Pancreas (tissue), 10 donors: ENCODE measurements around the gene PCARE. TPM values are rescaled to one million over a fixed set of nuclear protein-coding genes. Genes with fewer than 3 reads are reported as not detected.

ENCODE experiments used
- ATAC-seq, 4 donors: fragments of 200-7000 bp; cut with Tn5 transposase; one replicate each; pipeline versions ENCODE4 v1.8.0 to v1.9.1; 2020; ENCODE audit warnings: mild to moderate bottlenecking in 4 of 4, moderate library complexity in 4 of 4
- DNase-seq, 6 donors: peaks; one replicate each; pipeline ENCODE4 v3.0.0-alpha.2; 2020
- FAIRE-seq: peaks from 2 replicates; lab custom pipeline; 2012; peaks lifted over from hg19 to GRCh38; lab: Jason Lieb, UNC
- H3K27ac ChIP-seq, 4 donors: fragments of 200-600 bp; sonication (generic); 1 replicate in 3 of 4; 2 replicates in 1 of 4; pipeline versions ENCODE4 v1.5.0 to v1.8.0; 2020
- H3K27me3 ChIP-seq, 4 donors: fragments of 200-600 bp; one replicate each; pipeline ENCODE4 v1.8.0; 2021
- H3K36me3 ChIP-seq, 3 donors: fragments of 200-600 bp; sonication (generic) in 1 of 3; one replicate each; pipeline versions ENCODE4 v1.5.0 to v1.8.0; 2020 to 2021
- H3K4me1 ChIP-seq, 3 donors: fragments of 200-600 bp; one replicate each; pipeline ENCODE4 v1.8.0; 2021
- H3K4me3 ChIP-seq, 4 donors: fragments of 200-600 bp; sonication (generic) in 2 of 4; one replicate each; pipeline versions ENCODE4 v1.5.0 to v1.8.0; 2020 to 2021
- H3K9me3 ChIP-seq, 4 donors: fragments of 200-600 bp; one replicate each; pipeline ENCODE4 v1.8.0; 2021
- WGBS, 2 donors: extraction: QIAGEN DNeasy Blood & Tissue Kit; methylation state at CpG; one replicate each; pipeline ENCODE4 v1.1.7; 2013; 5-methylcytosine and 5-hydroxymethylcytosine counted together
- intact Hi-C, 3 donors: fragments of 100-400 bp; cut with DNase I; formaldehyde crosslinking; loops; one replicate each; pipeline versions ENCODE4 v1.11.1 to v1.14.2; 2022
- polyA plus RNA-seq, 2 donors: library from polyadenylated mRNA; stranded (reverse); fragments of 200-250 nt; gene quantifications; one replicate each; pipeline ENCODE4 v1.2.3, GENCODE V29; 2013
- total RNA-seq, 6 donors: library from RNA; stranded (reverse); fragmentation: NEBNext Ultra II Directional in 4 of 6; extraction: Animal tissue kit (Norgen Biotek cat#: 25700) in 4 of 6; gene quantifications; one replicate each; pipeline versions ENCODE4 v1.2.1 to v1.2.4, GENCODE V29; 2021 to 2023
- TF ChIP-seq, protein P1 (sequence below), 4 donors: fragments of 200-600 bp; sonication (generic) in 3 of 4; IDR thresholded peaks; one replicate each; pipeline versions ENCODE4 v1.5.0 to v1.8.0; 2021; ENCODE audit warnings: antibody characterized with exemption in 4 of 4
- donor health status: healthy with polysubstance abuse.
- donor health status: DM: no; HTN: no; CAD: no; lungs with moderate emphysema.
- donor health status: DM: no; HTN: no; CAD: no.
- donor health status: control.
- donor health status: control.
- donor health status: Bipolar disorder and iron deficiency.
- donor health status: DM: yes; HTN: yes; CAD: no.
- donor health status: DM: no; HTN: no; CAD: no.
- donor health status: DM: no; HTN: no; CAD: no.
- donor health status: DM: yes; HTN: yes; CAD: no.

PCARE gene
- total and polyA plus RNA-seq, 8 donors, result 0.03 to 0.05 (median 0.04) TPM; not detected in 5

GRCh38 chr2:29060441-29060840 lies 13.9 kb downstream of the PCARE start:
- intact Hi-C loops, result no loop called here
- TF ChIP-seq, protein P1, sequence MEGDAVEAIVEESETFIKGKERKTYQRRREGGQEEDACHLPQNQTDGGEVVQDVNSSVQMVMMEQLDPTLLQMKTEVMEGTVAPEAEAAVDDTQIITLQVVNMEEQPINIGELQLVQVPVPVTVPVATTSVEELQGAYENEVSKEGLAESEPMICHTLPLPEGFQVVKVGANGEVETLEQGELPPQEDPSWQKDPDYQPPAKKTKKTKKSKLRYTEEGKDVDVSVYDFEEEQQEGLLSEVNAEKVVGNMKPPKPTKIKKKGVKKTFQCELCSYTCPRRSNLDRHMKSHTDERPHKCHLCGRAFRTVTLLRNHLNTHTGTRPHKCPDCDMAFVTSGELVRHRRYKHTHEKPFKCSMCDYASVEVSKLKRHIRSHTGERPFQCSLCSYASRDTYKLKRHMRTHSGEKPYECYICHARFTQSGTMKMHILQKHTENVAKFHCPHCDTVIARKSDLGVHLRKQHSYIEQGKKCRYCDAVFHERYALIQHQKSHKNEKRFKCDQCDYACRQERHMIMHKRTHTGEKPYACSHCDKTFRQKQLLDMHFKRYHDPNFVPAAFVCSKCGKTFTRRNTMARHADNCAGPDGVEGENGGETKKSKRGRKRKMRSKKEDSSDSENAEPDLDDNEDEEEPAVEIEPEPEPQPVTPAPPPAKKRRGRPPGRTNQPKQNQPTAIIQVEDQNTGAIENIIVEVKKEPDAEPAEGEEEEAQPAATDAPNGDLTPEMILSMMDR (IDR thresholded peaks at IDR 0.05), result no peak
- H3K27ac ChIP-seq, result no peak overlapping the region
- FAIRE-seq (no peak), DNase-seq (no peak), ATAC-seq (no peak)
- H3K4me1 ChIP-seq, result peaks cover 0 to 8% (median 0%) of the 10 kb centered on the region in 3 donors
- 62 to 67% methylated on average over 9 of the region's 9 CpGs for WGBS, 2 donors
- H3K27me3 ChIP-seq, result no peaks in the 10 kb centered on the region
- no peak overlapping the region for H3K4me3 ChIP-seq
- no peaks in the 10 kb centered on the region for H3K36me3 ChIP-seq
- no peaks in the 10 kb centered on the region for H3K9me3 ChIP-seq

GRCh38 chr2:29059624-29060023 lies 14.7 kb downstream of the PCARE start:
- TF ChIP-seq, protein P1 (IDR thresholded peaks at IDR 0.05), result no peak
- WGBS, 2 donors, result 81 to 82% methylated on average over 1 of the region's 1 CpG
- intact Hi-C loops, result no loop called here
- H3K4me3 ChIP-seq, result no peak overlapping the region
- no peaks in the 10 kb centered on the region for H3K36me3 ChIP-seq
- H3K27me3 ChIP-seq, result no peaks in the 10 kb centered on the region
- peaks cover 0 to 8% (median 0%) of the 10 kb centered on the region in 3 donors for H3K4me1 ChIP-seq
- H3K9me3 ChIP-seq, result no peaks in the 10 kb centered on the region
- ATAC-seq (no peak), DNase-seq (no peak), FAIRE-seq (no peak)
- no peak overlapping the region for H3K27ac ChIP-seq

DNA sequence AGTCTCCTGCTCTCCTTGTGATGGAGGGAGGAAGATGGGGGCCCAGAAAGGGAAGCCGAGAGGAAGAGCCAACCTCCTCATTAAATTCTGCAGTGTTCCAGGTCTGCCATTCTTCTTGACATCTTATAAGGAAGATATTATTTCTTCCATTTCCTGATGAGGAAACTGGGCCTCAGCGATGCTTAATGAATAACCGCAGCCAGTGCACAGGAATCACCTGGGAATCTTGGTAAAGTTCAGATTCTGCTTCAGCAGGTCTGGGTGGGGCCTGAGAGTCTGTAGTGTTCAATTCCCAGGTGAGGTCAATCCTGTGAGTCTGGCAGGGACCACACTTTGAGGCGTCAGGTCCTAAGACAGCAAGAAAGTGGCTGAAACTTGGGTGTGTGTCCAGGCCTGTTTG lies 17.3 kb downstream of the PCARE start:
- Histone ChIP-seq H3K4me3 (no peak overlapping the region), H3K27me3 (no peaks in the 10 kb centered on the region), H3K36me3 (no peaks in the 10 kb centered on the region), H3K9me3 (no peaks in the 10 kb centered on the region), H3K4me1 (no peaks in the 10 kb centered on the region), H3K27ac (no peak overlapping the region)
- 93% methylated on average over 4 of the region's 4 CpGs for WGBS, 2 donors
- TF ChIP-seq, protein P1 (IDR thresholded peaks at IDR 0.05), result no peak
- DNase-seq (no peak), FAIRE-seq (no peak), ATAC-seq (no peak)
- intact Hi-C loops, result no loop called here

GRCh38 chr2:29056452-29056851 lies 17.9 kb downstream of the PCARE start:
- Histone ChIP-seq H3K27me3 (no peaks in the 10 kb centered on the region), H3K9me3 (no peaks in the 10 kb centered on the region), H3K36me3 (no peaks in the 10 kb centered on the region), H3K27ac (no peak overlapping the region), H3K4me3 (no peak overlapping the region), H3K4me1 (no peaks in the 10 kb centered on the region)
- WGBS, 2 donors, result 91 to 94% methylated on average over 5 of the region's 5 CpGs
- ATAC-seq, result no peak
- FAIRE-seq, result no peak
- TF ChIP-seq, protein P1 (IDR thresholded peaks at IDR 0.05), result no peak
- intact Hi-C loops, result no loop called here
- no peak for DNase-seq

DNA sequence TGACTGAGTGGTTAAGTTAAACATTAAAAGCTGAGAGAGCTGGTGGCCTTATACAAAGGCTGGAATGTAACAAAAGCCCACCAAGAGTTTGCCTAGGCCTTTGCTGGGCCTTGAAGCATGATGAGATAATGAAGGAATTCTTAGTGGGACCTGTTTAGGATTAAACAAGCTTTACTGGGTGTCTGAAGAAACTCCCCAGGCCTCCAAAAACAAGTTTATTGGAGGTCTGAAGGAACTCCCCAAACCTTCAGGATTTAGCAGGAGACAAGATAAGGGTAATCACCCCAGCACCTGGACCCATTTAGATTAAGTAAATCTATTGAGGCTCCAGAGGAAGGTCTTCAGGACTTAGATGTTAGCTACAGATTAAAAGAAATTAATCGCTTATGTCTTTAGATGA lies 18.7 kb downstream of the PCARE start:
- Histone ChIP-seq H3K27me3 (no peaks in the 10 kb centered on the region), H3K36me3 (no peaks in the 10 kb centered on the region), H3K27ac (no peak overlapping the region), H3K9me3 (no peaks in the 10 kb centered on the region), H3K4me3 (no peak overlapping the region), H3K4me1 (no peaks in the 10 kb centered on the region)
- 90 to 97% methylated on average over 1 of the region's 1 CpG for WGBS, 2 donors
- no peak for ATAC-seq
- intact Hi-C loops, result no loop called here
- TF ChIP-seq, protein P1 (IDR thresholded peaks at IDR 0.05), result no peak
- no peak for DNase-seq
- no peak for FAIRE-seq
